Endothelial cell of umbilical vein (primary cell): ENCODE data around the gene BZW2. TPM values are rescaled to one million over a fixed set of nuclear protein-coding genes. Genes with fewer than 3 reads are reported as not detected.

Experiments used
- BruUV-seq: library from RNA; stranded (reverse); fragments of 400-500 nt; replicated peaks from 2 replicates; lab custom pipeline; 2021; lab: Mats Ljungman, UMichigan
- CTCF ChIA-PET: fragments of 300-600, 350-600 bp; sonication (Branson Sonifier 250); formaldehyde crosslinking; loops from one replicate; lab custom pipeline; 2021; ENCODE audit warnings: antibody characterized with exemption, inconsistent platforms; lab: Charles Lee
- POLR2A ChIA-PET: fragments of 300-600, 350-600 bp; sonication (Branson Sonifier 250); formaldehyde crosslinking; loops from one replicate; lab custom pipeline; 2021; ENCODE audit warnings: antibody characterized with exemption, inconsistent platforms; lab: Charles Lee
- DNase-seq: peaks from one replicate; pipeline ENCODE4 v3.0.0-alpha.2; 2011; ENCODE audit warnings: low read depth, low spot score
- FAIRE-seq: peaks from 2 replicates; lab custom pipeline; 2011; peaks lifted over from hg19 to GRCh38; lab: Jason Lieb, UNC
- H2AFZ ChIP-seq: 2 replicates; pipeline ENCODE4 v1.6.0; 2012; ENCODE audit warnings: low read depth, low read length, control low read depth, inconsistent platforms
- H3K27ac ChIP-seq: 2 replicates; pipeline ENCODE4 v1.5.1; 2011; ENCODE audit warnings: low read depth, mild to moderate bottlenecking, control low read depth, low read length, moderate library complexity; ENCODE audit not compliant: insufficient read depth
- H3K27me3 ChIP-seq, 2 experiments: 2 replicates each; pipeline versions ENCODE4 v1.6.0 to v1.6.1; 2011; ENCODE audit warnings: low read length in 2 of 2, mixed read lengths in 1 of 2; ENCODE audit not compliant: control insufficient read depth in 2 of 2, insufficient read depth in 2 of 2
- H3K36me3 ChIP-seq, 2 experiments: 2 replicates in 1 of 2; 3 replicates in 1 of 2; pipeline ENCODE4 v1.5.1; 2011; ENCODE audit warnings: low read length in 2 of 2, mild to moderate bottlenecking in 1 of 2, moderate library complexity in 1 of 2; ENCODE audit not compliant: control insufficient read depth in 2 of 2, insufficient read depth in 2 of 2; ENCODE audit errors: extremely low read depth in 1 of 2
- H3K4me1 ChIP-seq: 3 replicates; pipeline ENCODE4 v1.5.1; 2011; ENCODE audit warnings: mild to moderate bottlenecking, low read length; ENCODE audit not compliant: control insufficient read depth, insufficient read depth; ENCODE audit errors: extremely low read depth
- H3K4me2 ChIP-seq: 2 replicates; pipeline ENCODE4 v1.6.1; 2011; ENCODE audit warnings: low read length, control low read depth, mixed read lengths; ENCODE audit not compliant: insufficient read depth
- H3K4me3 ChIP-seq, 3 experiments: fragments of 200-600 bp in 1 of 3; sonication (generic), shearing (Covaris generic) in 1 of 3; replicated peaks in 1 of 3; 2 replicates each; pipeline ENCODE4 v1.5.1; 2011 to 2016; ENCODE audit warnings: control low read depth in 3 of 3, low read length in 3 of 3, mild to moderate bottlenecking in 2 of 3, inconsistent platforms in 1 of 3, low read depth in 1 of 3, moderate library complexity in 1 of 3; ENCODE audit not compliant: insufficient read depth in 1 of 3
- H3K79me2 ChIP-seq: 2 replicates; pipeline ENCODE4 v1.6.0; 2012; ENCODE audit warnings: low read length, inconsistent platforms; ENCODE audit not compliant: control insufficient read depth, insufficient read depth
- H3K9ac ChIP-seq: replicated peaks from 2 replicates; pipeline ENCODE3; 2011; ENCODE audit warnings: low read length, control low read depth; ENCODE audit not compliant: insufficient read depth; ENCODE audit errors: extremely low read depth
- H3K9me1 ChIP-seq: replicated peaks from 3 replicates; pipeline ENCODE4 v1.6.0; 2011; ENCODE audit warnings: mild to moderate bottlenecking, low read length; ENCODE audit not compliant: control insufficient read depth, insufficient read depth; ENCODE audit errors: extremely low read depth
- H3K9me3 ChIP-seq: replicated peaks from 2 replicates; pipeline ENCODE4 v1.5.1; 2012; ENCODE audit warnings: low read length, inconsistent platforms; ENCODE audit not compliant: control insufficient read depth, insufficient read depth
- H4K20me1 ChIP-seq: replicated peaks from 2 replicates; pipeline ENCODE3; 2011; ENCODE audit warnings: mild to moderate bottlenecking, low read length; ENCODE audit not compliant: control insufficient read depth, insufficient read depth; ENCODE audit errors: extremely low read depth
- CTCF ChIP-seq, 2 donors: IDR thresholded peaks; 1 replicate in 1 of 2; 2 replicates in 1 of 2; pipeline ENCODE4 v1.5.1; 2011; ENCODE audit warnings: low read length in 2 of 2, mild to moderate bottlenecking in 2 of 2, moderate library complexity in 2 of 2, control low read depth in 1 of 2, inconsistent platforms in 1 of 2, low read depth in 1 of 2; ENCODE audit not compliant: insufficient read depth in 1 of 2; ENCODE audit errors: extremely low read depth in 1 of 2
- EZH2 ChIP-seq: IDR thresholded peaks from 2 replicates; pipeline ENCODE4 v1.6.1; 2012; ENCODE audit warnings: borderline replicate concordance, low read depth, mild to moderate bottlenecking, moderate library complexity, low read length, inconsistent platforms; ENCODE audit not compliant: severe bottlenecking
- FOS ChIP-seq: IDR thresholded peaks from 2 replicates; pipeline ENCODE4 v1.6.1; 2011; ENCODE audit warnings: mild to moderate bottlenecking, low read length, moderate library complexity, borderline replicate concordance; ENCODE audit not compliant: insufficient read depth
- GATA2 ChIP-seq: IDR thresholded peaks from 2 replicates; pipeline ENCODE4 v1.7.0; 2011; ENCODE audit warnings: low read depth, mild to moderate bottlenecking, moderate library complexity, mixed read lengths, low read length; ENCODE audit not compliant: insufficient read length, insufficient read depth
- JUN ChIP-seq: IDR thresholded peaks from 2 replicates; pipeline ENCODE4 v1.6.1; 2011; ENCODE audit warnings: borderline replicate concordance, low read depth; ENCODE audit not compliant: insufficient read length, insufficient read depth
- MAX ChIP-seq: IDR thresholded peaks from 2 replicates; pipeline ENCODE4 v1.6.1; 2011; ENCODE audit not compliant: insufficient read depth, insufficient read length
- MYC ChIP-seq: IDR thresholded peaks from one replicate; pipeline ENCODE4 v1.6.1; 2011; ENCODE audit warnings: mild to moderate bottlenecking, low read depth, low read length
- POLR2A ChIP-seq: IDR thresholded peaks from 2 replicates; pipeline ENCODE4 v1.6.1; 2012; ENCODE audit warnings: low read depth, mild to moderate bottlenecking, control low read depth, low read length
- POLR2AphosphoS5 ChIP-seq: IDR thresholded peaks from 2 replicates; pipeline ENCODE4 v1.6.1; 2012; ENCODE audit warnings: low read depth, mild to moderate bottlenecking, control low read depth, low read length, moderate library complexity; ENCODE audit not compliant: insufficient read depth
- dilution Hi-C: fragments of 300-500 bp; cut with MboI; formaldehyde crosslinking; loops from one replicate; pipeline ENCODE4 v1.15.0; 2019; ENCODE audit warnings: low sequenced_read_pairs; ENCODE audit not compliant: extremely low pct_ligation_motif_present
- intact Hi-C: fragments of 100-400 bp; cut with micrococcal nuclease; formaldehyde crosslinking; loops from one replicate; pipeline ENCODE4 v1.10.0; 2022
- polyA plus RNA-seq, 4 experiments: library from polyadenylated mRNA; depleted of rRNA in 3 of 4; stranded (reverse) in 3 of 4; unstranded in 1 of 4; fragments of >200 nt; gene quantifications; 2 replicates each; pipeline versions ENCODE4 v1.2.1 to v1.2.3, GENCODE V29; 2011 to 2012; ENCODE audit warnings: missing spikeins in 1 of 4
- total RNA-seq: library from RNA; stranded (reverse); gene quantifications from 2 replicates; pipeline ENCODE4 v1.2.3, GENCODE V29; 2021

Gene BZW2
- total and polyA plus RNA-seq, 2 donors (not counting 3 experiments of a cell fraction or from before 2014, with no cell fraction given): 39.7 to 106 TPM

- no peak overlapping the region for H3K9ac ChIP-seq
- TF ChIP-seq POLR2A (no peak), CTCF (IDR thresholded peaks at IDR 0.05; ENCODE audit: extremely low read depth in 1 of 2, insufficient read depth in 1 of 2, low read depth in 1 of 2, low read length in 2 of 2) (no peak), MYC (no peak), EZH2 (no peak), JUN (no peak), GATA2 (no peak), FOS (no peak), MAX (no peak), POLR2AphosphoS5 (no peak)
- no peak overlapping the region for H2AFZ ChIP-seq
- no peaks in the 10 kb centered on the region for H3K9me1 ChIP-seq
- H3K4me2 ChIP-seq: no peak overlapping the region
- no peaks in the 10 kb centered on the region for H3K27me3 ChIP-seq
- intact Hi-C loops (no loop called here), dilution Hi-C loops (no loop called here)
- H4K20me1 ChIP-seq: no peaks in the 10 kb centered on the region
- H3K36me3 ChIP-seq: peaks cover 1 to 6% of the 10 kb centered on the region in 2 experiments
- H3K4me1 ChIP-seq: peaks cover 5% of the 10 kb centered on the region
- no peak overlapping the region for H3K27ac ChIP-seq
- peaks cover 82% of the 10 kb centered on the region for H3K79me2 ChIP-seq
- ChIA-PET POLR2A (no interaction called here), CTCF (interaction anchor here (1.0 to 1.1 kb wide), 2 partner anchors 21 to 46 kb away, joined by 3 read pairs; no protein-coding TSS in a partner anchor)
- H3K4me3 ChIP-seq: no peak overlapping the region
- DNase-seq: no peak
- no peaks in the 10 kb centered on the region for H3K9me3 ChIP-seq
- FAIRE-seq: no peak
- no TSS peak for BruUV-seq
These were observed 21.4 kb downstream of the BZW2 start for GRCh38 chr7:16667355-16667754.
